Adrenal gland (tissue), 12 donors: ENCODE data around the gene ANTXR1. TPM values are rescaled to one million over a fixed set of nuclear protein-coding genes. Genes with fewer than 3 reads are reported as not detected.

Experiments
- DNase-seq, 7 donors: peaks; one replicate each; pipeline ENCODE4 v3.0.0-alpha.2; 2019 to 2020
- H3K27ac ChIP-seq, 5 donors: fragments of 200-600 bp; sonication (generic) in 4 of 5; 1 replicate in 3 of 5; 2 replicates in 2 of 5; pipeline versions ENCODE4 v1.5.1 to v1.8.0; 2016 to 2020; ENCODE audit warnings: mild to moderate bottlenecking in 1 of 5
- H3K27me3 ChIP-seq: fragments of 200-600 bp; 2 replicates; pipeline ENCODE4 v1.8.0; 2021
- H3K36me3 ChIP-seq, 2 donors: fragments of 200-600 bp; replicated peaks in 1 of 2; 1 replicate in 1 of 2; 2 replicates in 1 of 2; pipeline versions ENCODE4 v1.5.1 to v1.8.0; 2018 to 2022
- H3K4me1 ChIP-seq, 2 donors: fragments of 200-600 bp; replicated peaks in 1 of 2; 1 replicate in 1 of 2; 2 replicates in 1 of 2; pipeline versions ENCODE4 v1.5.1 to v1.8.0; 2018 to 2021
- H3K4me3 ChIP-seq, 4 donors: fragments of 200-600 bp; sonication (generic) in 3 of 4; one replicate each; pipeline ENCODE4 v1.5.1; 2016 to 2018
- H3K9me3 ChIP-seq, 3 donors: fragments of 200-600 bp; sonication (generic) in 1 of 3; replicated peaks in 1 of 3; 1 replicate in 2 of 3; 2 replicates in 1 of 3; pipeline versions ENCODE4 v1.5.1 to v1.8.0; 2016 to 2021
- POLR2A ChIP-seq, 2 donors: fragments of 450-650 bp; IDR thresholded peaks; one replicate each; pipeline ENCODE4 v1.6.1; 2017; ENCODE audit warnings: antibody characterized with exemption in 2 of 2, mild to moderate bottlenecking in 2 of 2, moderate library complexity in 1 of 2
- WGBS, 4 donors: extraction: QIAGEN DNeasy Blood & Tissue Kit in 2 of 4; methylation state at CpG; one replicate each; pipeline versions ENCODE4 v1.1.5 to v1.1.7; 2013 to 2017; 5-methylcytosine and 5-hydroxymethylcytosine counted together
- intact Hi-C, 2 donors: fragments of 100-400 bp; cut with DNase I; formaldehyde crosslinking; loops; one replicate each; pipeline versions ENCODE4 v1.14.1 to v1.15.0; 2022 to 2023
- polyA plus RNA-seq, 3 donors: library from polyadenylated mRNA; stranded (reverse); fragments of 200-250 nt in 2 of 3; fragments of 350-450 nt in 1 of 3; fragmentation: Illumina TruSeq in 1 of 3; extraction: RNeasy Lipid Tissue Mini Kit (QIAGEN cat#74804) in 1 of 3; gene quantifications; one replicate each; pipeline ENCODE4 v1.2.3, GENCODE V29; 2013 to 2014
- total RNA-seq, 9 donors: library from RNA; depleted of rRNA in 4 of 9; stranded (reverse); fragments of >200 nt in 4 of 9; fragments of 120-200 nt in 1 of 9; fragmentation: NEBNext Ultra II Directional in 1 of 9; extraction: Animal tissue kit (Norgen Biotek cat#: 25700) in 1 of 9; gene quantifications; one replicate each; pipeline versions ENCODE4 v1.1.0 to v1.2.4, GENCODE V29; 2013 to 2023
- TF ChIP-seq, protein P1 (sequence below), 6 experiments: fragments of 450-650 bp in 4 of 6; fragments of 200-600 bp in 2 of 6; sonication (generic) in 1 of 6; IDR thresholded peaks; 1 replicate in 5 of 6; 2 replicates in 1 of 6; pipeline versions ENCODE4 v1.5.1 to v1.8.0; 2016 to 2021; ENCODE audit warnings: antibody characterized with exemption in 6 of 6, mild to moderate bottlenecking in 2 of 6, moderate library complexity in 1 of 6
- donor health status: healthy with polysubstance abuse.
- donor health status: Bipolar disorder and iron deficiency.
- donor health status: DM: yes; HTN: yes; CAD: no.
- donor health status: DM: no; HTN: no; CAD: no.
- donor health status: DM: no; HTN: no; CAD: no.
- donor health status: DM: yes; HTN: yes; CAD: no.

The ANTXR1 gene
- total and polyA plus RNA-seq, 12 donors: 19.0 to 386 (median 119) TPM

DNA sequence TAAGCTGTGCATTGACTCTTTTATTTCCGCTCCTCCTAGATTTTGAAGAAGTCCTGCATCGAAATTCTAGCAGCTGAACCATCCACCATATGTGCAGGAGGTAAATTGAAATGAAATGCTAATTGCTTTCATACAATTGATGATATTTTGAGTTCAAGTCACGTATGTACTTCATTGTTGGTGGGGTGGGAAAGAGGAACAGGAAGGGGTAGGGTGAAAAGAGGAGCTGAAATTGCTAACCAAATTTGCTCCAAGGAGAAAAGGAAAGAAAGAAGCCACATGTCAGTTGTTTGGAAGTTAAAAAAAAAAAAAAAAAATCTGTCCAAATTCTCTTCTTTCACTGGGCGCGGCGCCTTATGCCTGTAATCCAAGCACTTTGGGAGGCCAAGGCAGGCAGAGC is 77.8 kb downstream of the ANTXR1 start:
- peaks cover 6 to 27% of the 10 kb centered on the region in 2 donors for H3K4me1 ChIP-seq
- H3K36me3 ChIP-seq: peaks cover 0 to 9% of the 10 kb centered on the region in 2 donors
- intact Hi-C loops: no loop called here
- peak overlapping the region in 2 of 5 donors; percentile 69 to 72 for H3K27ac ChIP-seq
- DNase-seq: no peak
- no peaks in the 10 kb centered on the region for H3K27me3 ChIP-seq
- H3K9me3 ChIP-seq: no peaks in the 10 kb centered on the region
- H3K4me3 ChIP-seq: no peak overlapping the region
- TF ChIP-seq POLR2A (IDR thresholded peaks at IDR 0.05): no peak
- TF ChIP-seq, protein P1, sequence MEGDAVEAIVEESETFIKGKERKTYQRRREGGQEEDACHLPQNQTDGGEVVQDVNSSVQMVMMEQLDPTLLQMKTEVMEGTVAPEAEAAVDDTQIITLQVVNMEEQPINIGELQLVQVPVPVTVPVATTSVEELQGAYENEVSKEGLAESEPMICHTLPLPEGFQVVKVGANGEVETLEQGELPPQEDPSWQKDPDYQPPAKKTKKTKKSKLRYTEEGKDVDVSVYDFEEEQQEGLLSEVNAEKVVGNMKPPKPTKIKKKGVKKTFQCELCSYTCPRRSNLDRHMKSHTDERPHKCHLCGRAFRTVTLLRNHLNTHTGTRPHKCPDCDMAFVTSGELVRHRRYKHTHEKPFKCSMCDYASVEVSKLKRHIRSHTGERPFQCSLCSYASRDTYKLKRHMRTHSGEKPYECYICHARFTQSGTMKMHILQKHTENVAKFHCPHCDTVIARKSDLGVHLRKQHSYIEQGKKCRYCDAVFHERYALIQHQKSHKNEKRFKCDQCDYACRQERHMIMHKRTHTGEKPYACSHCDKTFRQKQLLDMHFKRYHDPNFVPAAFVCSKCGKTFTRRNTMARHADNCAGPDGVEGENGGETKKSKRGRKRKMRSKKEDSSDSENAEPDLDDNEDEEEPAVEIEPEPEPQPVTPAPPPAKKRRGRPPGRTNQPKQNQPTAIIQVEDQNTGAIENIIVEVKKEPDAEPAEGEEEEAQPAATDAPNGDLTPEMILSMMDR (IDR thresholded peaks at IDR 0.05): no peak
- WGBS, 4 donors: 75 to 91% (median 89%) methylated on average over 6 of the region's 6 CpGs

DNA sequence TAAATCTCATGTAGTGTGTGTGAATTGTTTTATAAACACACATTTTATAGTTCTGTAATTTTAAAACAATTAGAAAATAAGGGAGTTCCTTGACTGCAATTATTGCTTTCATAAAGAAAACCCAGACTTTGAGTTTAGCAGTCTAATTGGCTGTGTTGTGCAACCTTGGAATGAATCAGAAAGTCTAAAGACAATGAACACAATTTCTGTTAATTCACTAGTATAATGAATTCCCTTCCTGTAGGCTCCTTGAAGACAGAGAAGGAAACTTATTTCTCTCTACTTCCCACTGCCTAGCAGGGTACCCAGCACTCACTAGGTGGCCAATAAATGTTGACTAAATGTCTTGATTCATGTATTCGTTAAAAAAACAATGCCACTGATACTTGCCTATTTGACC is 79.9 kb downstream of the ANTXR1 start:
- Histone ChIP-seq H3K36me3 (peaks cover 0 to 9% of the 10 kb centered on the region in 2 donors), H3K4me3 (no peak overlapping the region), H3K9me3 (no peaks in the 10 kb centered on the region), H3K4me1 (peaks cover 0 to 19% of the 10 kb centered on the region in 2 donors), H3K27me3 (no peaks in the 10 kb centered on the region), H3K27ac (no peak overlapping the region)
- TF ChIP-seq POLR2A (IDR thresholded peaks at IDR 0.05): no peak
- TF ChIP-seq, protein P1 (IDR thresholded peaks at IDR 0.05): no peak
- intact Hi-C loops: no loop called here
- 90 to 100% (median 92%) methylated on average over 1 of the region's 1 CpG for WGBS, 4 donors
- no peak for DNase-seq

DNA sequence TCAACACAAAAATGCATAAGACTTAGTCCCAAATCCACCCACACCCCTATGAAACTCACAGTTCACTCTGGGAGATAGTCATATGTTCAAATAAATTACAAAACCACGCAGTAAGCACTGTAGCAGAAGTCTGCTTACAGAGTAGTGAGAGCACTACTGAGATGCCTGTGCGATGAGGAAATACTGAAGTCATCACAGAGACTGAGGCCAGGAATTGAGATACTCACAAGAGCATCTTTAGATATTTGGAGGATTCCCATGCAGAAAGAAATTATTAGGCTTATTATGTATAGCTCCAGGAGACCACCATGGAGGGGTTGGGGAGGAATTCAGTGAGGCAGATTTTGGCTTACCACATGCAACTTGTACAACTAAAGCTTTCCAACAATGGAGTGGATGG is 82.3 kb downstream of the ANTXR1 start:
- Histone ChIP-seq H3K36me3 (peaks cover 0 to 9% of the 10 kb centered on the region in 2 donors), H3K27ac (peak overlapping the region in 1 of 5 donors; percentile 0), H3K27me3 (no peaks in the 10 kb centered on the region), H3K4me3 (no peak overlapping the region), H3K4me1 (peaks cover 0 to 20% of the 10 kb centered on the region in 2 donors), H3K9me3 (no peaks in the 10 kb centered on the region)
- no peak for TF ChIP-seq POLR2A (IDR thresholded peaks at IDR 0.05)
- TF ChIP-seq, protein P1 (IDR thresholded peaks at IDR 0.05): no peak
- intact Hi-C loops: no loop called here
- DNase-seq: no peak
- WGBS, 4 donors: 76 to 88% (median 79%) methylated on average over 2 of the region's 2 CpGs

- 91 to 97% (median 95%) methylated on average over 2 of the region's 2 CpGs for WGBS, 4 donors
- H3K4me1 ChIP-seq: peaks cover 0 to 17% of the 10 kb centered on the region in 2 donors
- H3K36me3 ChIP-seq: peaks cover 0 to 8% of the 10 kb centered on the region in 2 donors
- DNase-seq: no peak
- no peak overlapping the region for H3K4me3 ChIP-seq
- H3K27ac ChIP-seq: peak overlapping the region in 1 of 5 donors; percentile 14
- no peaks in the 10 kb centered on the region for H3K27me3 ChIP-seq
- TF ChIP-seq, protein P1 (IDR thresholded peaks at IDR 0.05): no peak
- TF ChIP-seq POLR2A (IDR thresholded peaks at IDR 0.05): no peak
- H3K9me3 ChIP-seq: no peaks in the 10 kb centered on the region
- intact Hi-C loops: no loop called here
Observed at GRCh38 chr2:69096326-69097095, 83.5 kb downstream of the ANTXR1 start.
